ENCODE measurements around the gene ARMH4.

Gene ARMH4

DNA sequence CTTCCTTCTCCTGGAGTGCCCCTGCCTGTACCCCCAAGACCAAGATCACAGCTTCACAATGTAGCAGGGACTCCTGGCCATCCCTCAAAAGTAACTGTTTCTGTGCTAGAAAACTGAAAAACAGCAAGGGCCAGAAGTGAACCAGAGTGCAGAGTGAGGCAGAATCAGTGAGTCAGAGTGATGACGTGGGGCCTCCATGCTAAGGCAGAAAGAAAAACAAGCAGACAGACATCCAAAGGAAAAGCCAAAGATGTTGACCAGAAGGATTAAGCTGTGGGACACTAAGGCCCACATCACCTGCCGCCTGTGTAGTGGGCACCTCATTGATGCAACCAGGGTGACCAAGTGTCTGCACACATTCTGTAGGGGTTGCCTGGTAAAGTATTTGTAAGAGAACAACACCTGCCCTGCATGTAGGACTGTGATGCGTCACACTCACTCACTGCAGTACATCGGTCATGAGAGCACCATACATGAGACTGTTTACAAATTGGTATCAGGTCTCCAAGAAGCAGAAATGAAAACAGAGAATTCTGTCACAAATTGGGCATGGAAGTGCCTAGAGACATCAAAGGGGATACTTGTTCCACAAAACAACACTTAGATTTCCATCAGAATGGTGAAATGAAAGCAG, 51.2 kb downstream of the ARMH4 start:
- TF ChIP-seq, protein P1, sequence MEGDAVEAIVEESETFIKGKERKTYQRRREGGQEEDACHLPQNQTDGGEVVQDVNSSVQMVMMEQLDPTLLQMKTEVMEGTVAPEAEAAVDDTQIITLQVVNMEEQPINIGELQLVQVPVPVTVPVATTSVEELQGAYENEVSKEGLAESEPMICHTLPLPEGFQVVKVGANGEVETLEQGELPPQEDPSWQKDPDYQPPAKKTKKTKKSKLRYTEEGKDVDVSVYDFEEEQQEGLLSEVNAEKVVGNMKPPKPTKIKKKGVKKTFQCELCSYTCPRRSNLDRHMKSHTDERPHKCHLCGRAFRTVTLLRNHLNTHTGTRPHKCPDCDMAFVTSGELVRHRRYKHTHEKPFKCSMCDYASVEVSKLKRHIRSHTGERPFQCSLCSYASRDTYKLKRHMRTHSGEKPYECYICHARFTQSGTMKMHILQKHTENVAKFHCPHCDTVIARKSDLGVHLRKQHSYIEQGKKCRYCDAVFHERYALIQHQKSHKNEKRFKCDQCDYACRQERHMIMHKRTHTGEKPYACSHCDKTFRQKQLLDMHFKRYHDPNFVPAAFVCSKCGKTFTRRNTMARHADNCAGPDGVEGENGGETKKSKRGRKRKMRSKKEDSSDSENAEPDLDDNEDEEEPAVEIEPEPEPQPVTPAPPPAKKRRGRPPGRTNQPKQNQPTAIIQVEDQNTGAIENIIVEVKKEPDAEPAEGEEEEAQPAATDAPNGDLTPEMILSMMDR (IDR thresholded peaks at IDR 0.05; ENCODE audit: low read length, missing control alignments), result no peak
- H3K4me3 ChIP-seq (replicated peaks; ENCODE audit: low read depth, low read length), result no peak overlapping the region
- DNase-seq (ENCODE audit: low read depth), result peak; percentile 53

DNA sequence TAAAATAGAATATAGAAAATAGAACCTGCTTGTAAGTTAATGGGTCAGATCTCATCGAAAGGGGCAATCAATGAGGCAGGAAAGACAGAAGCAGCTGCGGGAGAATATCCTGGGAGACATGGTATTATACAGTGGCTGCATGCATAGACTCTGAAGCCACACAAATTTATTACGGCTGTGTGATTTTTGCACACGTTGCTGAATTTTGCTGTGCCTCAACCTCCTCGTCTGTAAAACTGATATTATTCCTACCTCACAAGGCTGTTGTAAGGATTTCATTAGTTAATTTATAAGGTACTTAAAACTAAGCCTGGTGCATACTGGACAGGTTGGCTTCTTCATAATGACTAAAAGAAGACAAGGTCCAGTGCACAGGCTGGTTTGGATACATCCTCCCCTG, 52.3 kb downstream of the ARMH4 start:
- DNase-seq (ENCODE audit: low read depth), result no peak
- TF ChIP-seq, protein P1 (IDR thresholded peaks at IDR 0.05; ENCODE audit: low read length, missing control alignments), result no peak
- no peak overlapping the region for H3K4me3 ChIP-seq (replicated peaks; ENCODE audit: low read depth, low read length)

DNA sequence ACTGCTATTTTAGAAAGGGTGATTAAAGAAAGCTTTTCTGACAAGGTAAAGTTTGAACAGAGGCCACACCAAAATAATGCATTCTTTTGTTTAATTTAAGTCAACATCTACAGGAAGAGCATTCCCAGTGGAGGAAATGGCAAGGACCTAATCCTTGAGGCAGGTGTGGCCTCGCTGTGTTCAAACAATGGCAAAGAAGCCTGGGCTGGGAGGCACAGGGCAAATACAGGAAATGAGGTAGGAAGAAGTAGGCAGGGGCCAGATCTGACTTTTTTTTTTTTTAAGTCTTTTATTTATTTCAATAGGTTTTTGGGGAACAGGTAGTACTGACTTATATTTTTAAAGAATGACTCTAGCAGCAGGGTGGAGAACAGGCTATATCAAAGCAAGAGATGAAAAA, 53.5 kb downstream of the ARMH4 start:
- DNase-seq (ENCODE audit: low read depth), result no peak
- TF ChIP-seq, protein P1 (IDR thresholded peaks at IDR 0.05; ENCODE audit: low read length, missing control alignments), result no peak
- H3K4me3 ChIP-seq (replicated peaks; ENCODE audit: low read depth, low read length), result no peak overlapping the region

DNA sequence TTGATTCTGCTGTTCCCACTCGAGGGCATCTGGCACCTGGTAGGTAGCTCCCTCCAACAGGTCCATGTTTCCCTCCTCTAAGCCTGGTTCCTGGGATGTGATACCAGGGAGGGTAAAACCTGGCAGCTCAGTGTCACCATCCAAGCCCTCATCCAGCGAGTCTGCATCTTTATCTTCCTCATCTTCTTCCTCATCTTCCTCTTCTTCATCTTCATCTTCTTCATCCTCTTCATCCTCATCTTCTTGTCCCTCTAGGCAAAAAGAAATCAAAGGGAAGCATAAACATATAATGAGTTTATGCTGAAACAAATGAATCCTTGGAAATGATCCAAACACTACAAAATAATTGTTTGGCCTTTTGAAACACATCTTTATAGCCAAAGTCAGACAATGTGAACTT, 55.3 kb downstream of the ARMH4 start:
- no peak for DNase-seq (ENCODE audit: low read depth)
- TF ChIP-seq, protein P1 (IDR thresholded peaks at IDR 0.05; ENCODE audit: low read length, missing control alignments), result no peak
- no peak overlapping the region for H3K4me3 ChIP-seq (replicated peaks; ENCODE audit: low read depth, low read length)

DNA sequence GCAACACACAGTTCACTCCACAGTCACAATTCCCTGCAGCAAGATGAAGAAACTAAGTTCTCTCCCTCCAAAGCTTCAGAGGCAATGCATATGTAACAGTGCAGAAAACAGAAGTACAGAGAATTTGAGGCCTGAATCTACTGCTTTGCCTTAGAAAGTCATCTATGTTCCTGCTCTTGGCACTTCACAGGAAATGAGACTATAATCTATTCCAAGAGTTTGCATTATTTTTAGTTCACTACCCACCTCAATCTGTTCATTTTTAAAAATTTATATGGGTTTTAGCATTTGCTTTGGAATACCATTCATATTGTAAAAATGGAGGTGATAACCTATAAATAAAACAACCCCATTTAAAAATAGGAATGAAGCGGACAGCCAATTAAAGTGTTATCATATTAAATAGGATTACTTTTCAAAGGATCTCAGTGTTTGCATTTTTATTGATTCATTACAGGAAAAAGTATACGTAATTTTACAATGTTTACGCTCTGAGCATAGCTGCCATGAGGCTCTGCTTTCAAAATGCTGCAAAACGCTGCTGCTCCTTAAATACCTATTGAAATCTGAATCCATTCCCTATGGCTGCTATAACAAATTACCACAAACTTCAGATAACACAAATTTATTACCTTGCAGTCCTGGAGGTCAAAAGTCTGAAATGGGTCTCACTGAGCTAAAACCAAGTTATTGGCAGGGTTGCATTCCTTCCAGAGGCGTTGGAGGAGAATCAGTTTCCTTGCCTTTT, 60.0 kb downstream of the ARMH4 start:
- TF ChIP-seq, protein P1 (IDR thresholded peaks at IDR 0.05; ENCODE audit: low read length, missing control alignments), result no peak
- DNase-seq (ENCODE audit: low read depth), result no peak
- no peak overlapping the region for H3K4me3 ChIP-seq (replicated peaks; ENCODE audit: low read depth, low read length)

DNA sequence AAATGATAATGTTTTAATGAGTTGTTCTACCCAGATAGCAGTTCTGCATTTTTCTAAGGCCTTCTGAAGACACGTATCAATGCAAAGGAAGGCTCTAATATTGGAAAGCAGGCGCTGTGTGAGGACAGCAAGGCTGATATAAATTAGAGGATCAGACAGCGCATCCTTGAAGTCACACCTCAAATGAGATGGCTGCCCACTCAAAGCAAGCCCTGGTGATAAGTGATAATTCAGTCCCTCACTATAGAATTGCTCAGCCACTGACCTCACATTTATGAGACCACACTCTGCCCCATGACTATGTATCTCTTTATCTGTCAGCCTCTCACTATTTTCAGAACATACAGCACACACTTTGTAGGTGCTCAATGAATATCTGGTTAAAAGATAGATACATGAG, 62.4 kb downstream of the ARMH4 start:
- H3K4me3 ChIP-seq (replicated peaks; ENCODE audit: low read depth, low read length), result no peak overlapping the region
- TF ChIP-seq, protein P1 (IDR thresholded peaks at IDR 0.05; ENCODE audit: low read length, missing control alignments), result no peak
- DNase-seq (ENCODE audit: low read depth), result no peak

Data from fibroblast of pulmonary artery (primary cell).